ENCODE data around the gene MACO1. TPM values are rescaled to one million over a fixed set of nuclear protein-coding genes. Genes with fewer than 3 reads are reported as not detected.

MACO1 gene
- total RNA-seq, 2 experiments from 2014 or later, result 17.1 to 18.0 TPM

DNA sequence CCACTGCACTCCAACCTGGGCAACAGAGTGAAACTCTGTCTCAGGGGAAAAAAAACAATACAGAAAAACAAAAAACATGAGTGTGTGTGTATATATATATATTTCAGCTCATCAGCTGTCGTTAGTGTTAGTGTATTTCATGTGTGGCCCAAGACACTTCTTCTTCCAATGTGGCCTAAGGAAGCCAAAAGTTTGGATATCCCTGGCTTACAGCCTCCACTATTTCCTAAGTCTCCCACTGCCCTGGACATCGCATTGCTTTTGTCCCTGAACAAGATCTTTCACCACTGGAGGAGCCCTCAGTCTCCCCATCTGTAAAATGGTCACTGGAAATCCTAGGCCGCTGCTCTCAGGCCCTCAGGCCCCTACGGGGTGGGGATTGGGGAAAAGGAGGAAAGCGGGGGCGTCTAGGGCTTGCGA, 112.3 kb downstream of the MACO1 start:
- Mint-ChIP-seq H3K36me3 (ENCODE audit: low read depth) (no peaks in the 10 kb centered on the region), H3K9me3 (no peaks in the 10 kb centered on the region), H3K4me3 (peak overlapping the region; percentile 82), H3K27ac (no peak overlapping the region), H3K4me1 (ENCODE audit: low read depth) (peaks cover 38% of the 10 kb centered on the region), H3K27me3 (no peaks in the 10 kb centered on the region)
- intact Hi-C loops (cut with micrococcal nuclease), result loop anchor here (10.0 kb wide), 1 partner anchor 162 kb away; no protein-coding TSS in a partner anchor
- ATAC-seq (no peak), DNase-seq (no peak)
- TF ChIP-seq, protein P1, sequence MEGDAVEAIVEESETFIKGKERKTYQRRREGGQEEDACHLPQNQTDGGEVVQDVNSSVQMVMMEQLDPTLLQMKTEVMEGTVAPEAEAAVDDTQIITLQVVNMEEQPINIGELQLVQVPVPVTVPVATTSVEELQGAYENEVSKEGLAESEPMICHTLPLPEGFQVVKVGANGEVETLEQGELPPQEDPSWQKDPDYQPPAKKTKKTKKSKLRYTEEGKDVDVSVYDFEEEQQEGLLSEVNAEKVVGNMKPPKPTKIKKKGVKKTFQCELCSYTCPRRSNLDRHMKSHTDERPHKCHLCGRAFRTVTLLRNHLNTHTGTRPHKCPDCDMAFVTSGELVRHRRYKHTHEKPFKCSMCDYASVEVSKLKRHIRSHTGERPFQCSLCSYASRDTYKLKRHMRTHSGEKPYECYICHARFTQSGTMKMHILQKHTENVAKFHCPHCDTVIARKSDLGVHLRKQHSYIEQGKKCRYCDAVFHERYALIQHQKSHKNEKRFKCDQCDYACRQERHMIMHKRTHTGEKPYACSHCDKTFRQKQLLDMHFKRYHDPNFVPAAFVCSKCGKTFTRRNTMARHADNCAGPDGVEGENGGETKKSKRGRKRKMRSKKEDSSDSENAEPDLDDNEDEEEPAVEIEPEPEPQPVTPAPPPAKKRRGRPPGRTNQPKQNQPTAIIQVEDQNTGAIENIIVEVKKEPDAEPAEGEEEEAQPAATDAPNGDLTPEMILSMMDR (IDR thresholded peaks at IDR 0.05), result no peak
- CTCF ChIA-PET, result interaction anchor here (0.9 to 1.6 kb wide), 4 partner anchors 21 to 29 kb away, joined by 3 to 4 read pairs (median 3); no protein-coding TSS in a partner anchor
- POLR2A ChIA-PET, result interaction anchor here (1.0 kb wide), 1 partner anchor 29 kb away, joined by 3 read pairs; no protein-coding TSS in a partner anchor

DNA sequence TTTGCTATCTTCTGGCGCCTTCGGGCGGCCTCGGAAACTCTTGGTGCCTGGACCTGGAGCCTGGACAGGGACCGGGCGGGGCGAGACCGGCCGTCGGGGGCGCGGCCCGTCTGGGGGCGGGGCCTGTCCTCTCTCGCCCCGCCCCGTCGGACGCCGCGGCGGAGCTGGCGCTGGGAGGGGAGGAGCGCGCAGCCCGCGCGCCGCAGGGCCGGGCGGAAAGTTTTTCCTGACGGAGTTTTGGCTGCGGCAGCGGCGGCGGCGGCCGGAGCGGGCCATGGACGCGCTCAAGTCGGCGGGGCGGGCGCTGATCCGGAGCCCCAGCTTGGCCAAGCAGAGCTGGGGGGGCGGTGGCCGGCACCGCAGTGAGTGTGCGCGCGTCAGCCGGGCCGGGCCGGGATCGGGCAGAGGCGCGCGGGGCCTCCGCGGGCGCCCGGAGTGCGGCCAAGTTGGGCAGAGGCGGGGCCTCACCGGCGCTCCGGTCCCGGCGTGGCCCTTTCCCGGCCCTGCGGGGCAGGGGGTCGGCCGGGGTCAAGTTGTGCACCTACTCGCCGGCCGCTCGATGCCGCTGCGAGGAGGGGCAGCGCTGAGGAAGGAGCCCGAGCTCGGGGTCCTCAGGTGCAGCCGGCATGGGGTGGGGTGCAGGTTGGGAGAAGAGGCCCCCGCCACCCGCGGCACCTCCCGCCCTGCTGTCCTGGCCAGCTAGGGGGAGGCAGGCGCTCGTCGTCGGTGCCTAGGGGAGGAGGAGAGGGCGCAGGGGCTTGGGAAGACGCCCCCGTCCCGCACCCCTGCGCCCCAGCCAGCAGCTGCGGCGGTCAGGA, 112.9 kb downstream of the MACO1 start, which contains the start of gene LDLRAP1:
LDLRAP1 (plus strand) TSS at position 182 of the 818 bp plus-strand sequence; CDS start at position 275, 93 bp downstream.
- DNase-seq, result peak; percentile 58
- H3K27ac Mint-ChIP-seq, result peak within 1 kb of the TSS; percentile 75
- peaks cover 39% of the 10 kb centered on the region for H3K4me1 Mint-ChIP-seq (ENCODE audit: low read depth)
- H3K36me3 Mint-ChIP-seq (ENCODE audit: low read depth), result no peaks in the 10 kb centered on the region
- H3K9me3 Mint-ChIP-seq, result no peaks in the 10 kb centered on the region
- TF ChIP-seq, protein P1 (IDR thresholded peaks at IDR 0.05), result no peak
- H3K27me3 Mint-ChIP-seq, result no peaks in the 10 kb centered on the region
- intact Hi-C loops (cut with micrococcal nuclease), result loop anchor here (10.0 kb wide), 1 partner anchor 161 kb away; no protein-coding TSS in a partner anchor
- CTCF ChIA-PET, result interaction anchor here (0.9 to 1.6 kb wide), 5 partner anchors 20 to 29 kb away, joined by 3 to 4 read pairs (median 3); no protein-coding TSS in a partner anchor
- peak; percentile 92 for ATAC-seq
- POLR2A ChIA-PET, result interaction anchor here (0.5 to 1.4 kb wide), 4 partner anchors 9 to 66 kb away, joined by 3 to 5 read pairs (median 4); no protein-coding TSS in a partner anchor
- H3K4me3 Mint-ChIP-seq, result peak within 1 kb of the TSS; percentile 82

DNA sequence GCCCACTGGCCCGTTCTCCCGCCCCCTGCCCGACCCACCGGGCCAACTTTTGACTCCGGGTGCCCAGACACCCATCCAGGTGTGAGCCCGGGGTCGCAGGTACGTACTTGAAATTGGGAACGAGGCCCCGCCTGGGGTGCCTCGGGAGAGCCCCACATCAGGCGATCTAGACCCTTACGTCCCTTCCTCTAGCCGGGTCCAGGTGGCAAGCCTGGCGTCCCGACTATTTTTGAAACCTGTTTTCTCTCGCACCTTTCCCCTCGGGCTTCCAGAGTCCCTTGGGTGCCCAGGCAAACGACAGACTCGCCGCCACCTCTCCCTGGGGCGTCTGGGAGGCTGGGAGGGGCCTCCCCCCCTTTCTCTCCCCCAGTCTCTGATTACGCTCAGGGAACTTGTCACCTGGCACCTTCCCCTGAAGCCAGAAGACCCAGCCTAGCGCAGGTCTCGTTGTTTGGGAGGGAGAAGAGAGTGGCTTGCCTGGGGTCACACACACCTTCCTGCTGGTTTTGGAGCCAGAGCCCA, 113.6 kb downstream of the MACO1 start:
- CTCF ChIA-PET, result interaction anchor here (0.9 kb wide), 1 partner anchor 24 kb away, joined by 3 read pairs; no protein-coding TSS in a partner anchor
- intact Hi-C loops (cut with micrococcal nuclease), result loop anchor here (10.0 kb wide), 1 partner anchor 160 kb away; no protein-coding TSS in a partner anchor
- Mint-ChIP-seq H3K9me3 (no peaks in the 10 kb centered on the region), H3K27ac (peak overlapping the region; percentile 75), H3K27me3 (no peaks in the 10 kb centered on the region), H3K36me3 (ENCODE audit: low read depth) (no peaks in the 10 kb centered on the region), H3K4me3 (peak overlapping the region; percentile 82), H3K4me1 (ENCODE audit: low read depth) (peaks cover 46% of the 10 kb centered on the region)
- POLR2A ChIA-PET, result interaction anchor here (0.5 to 1.4 kb wide), 5 partner anchors 9 to 311 kb away, joined by 3 to 5 read pairs (median 4); no protein-coding TSS in a partner anchor
- DNase-seq, result no peak
- ATAC-seq, result no peak
- TF ChIP-seq, protein P1 (IDR thresholded peaks at IDR 0.05), result no peak

DNA sequence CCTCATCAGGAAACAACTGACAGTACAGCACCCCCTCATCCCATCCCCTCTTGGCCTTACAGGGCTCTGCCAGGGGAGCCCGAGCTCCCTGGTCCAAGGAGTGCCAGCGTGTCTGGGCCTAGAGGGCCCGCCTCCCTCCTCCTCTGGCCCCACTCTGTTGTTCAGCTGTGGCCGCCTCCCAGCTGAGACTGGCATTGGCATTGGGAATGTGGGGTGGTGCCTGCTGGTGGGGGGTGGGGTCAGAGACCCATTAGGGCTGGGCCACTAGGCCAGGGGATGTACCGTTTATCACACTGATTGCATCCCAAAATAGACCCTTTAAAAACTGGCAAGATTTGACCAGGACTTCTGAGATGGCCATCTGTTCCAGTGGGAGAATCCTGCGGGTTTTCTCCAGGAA, 114.1 kb downstream of the MACO1 start:
- ChIA-PET POLR2A (interaction anchor here (0.8 to 1.4 kb wide), 3 partner anchors 10 to 312 kb away, joined by 3 to 5 read pairs (median 4); no protein-coding TSS in a partner anchor), CTCF (no interaction called here)
- ATAC-seq (no peak), DNase-seq (no peak)
- intact Hi-C loops (cut with micrococcal nuclease), result loop anchor here (10.0 kb wide), 1 partner anchor 160 kb away; no protein-coding TSS in a partner anchor
- H3K4me3 Mint-ChIP-seq, result peak overlapping the region; percentile 82
- no peaks in the 10 kb centered on the region for H3K36me3 Mint-ChIP-seq (ENCODE audit: low read depth)
- H3K27ac Mint-ChIP-seq, result peak overlapping the region; percentile 75
- TF ChIP-seq, protein P1 (IDR thresholded peaks at IDR 0.05), result no peak
- H3K27me3 Mint-ChIP-seq, result no peaks in the 10 kb centered on the region
- no peaks in the 10 kb centered on the region for H3K9me3 Mint-ChIP-seq
- H3K4me1 Mint-ChIP-seq (ENCODE audit: low read depth), result peaks cover 49% of the 10 kb centered on the region

Data from activated CD8-positive, alpha-beta T cell treated with anti-CD3 and anti-CD28 coated beads for 36 hours (primary cell).